Breast epithelium (tissue), 4 donors: ENCODE results near the gene CCDC92B. TPM values are rescaled to one million over a fixed set of nuclear protein-coding genes. Genes with fewer than 3 reads are reported as not detected.
A peak's percentile ranks its signal among the peaks of the same experiment; 100 is the strongest.

Source experiments
- DNase-seq, 2 donors: peaks; one replicate each; pipeline ENCODE4 v3.0.0-alpha.2; 2019; ENCODE audit warnings: low spot score in 2 of 2
- H3K27ac ChIP-seq, 2 donors: fragments of 200-600 bp; sonication (generic) in 1 of 2; one replicate each; pipeline ENCODE4 v1.5.1; 2016 to 2019; ENCODE audit warnings: mild to moderate bottlenecking in 1 of 2
- H3K27me3 ChIP-seq, 2 donors: fragments of 200-600 bp; sonication (generic) in 1 of 2; one replicate each; pipeline versions ENCODE4 v1.5.1 to v1.6.0; 2017 to 2019; ENCODE audit warnings: control low read depth in 1 of 2, mild to moderate bottlenecking in 1 of 2
- H3K36me3 ChIP-seq: fragments of 200-600 bp; one replicate; pipeline ENCODE4 v1.5.1; 2019
- H3K4me1 ChIP-seq, 2 donors: fragments of 200-600 bp; sonication (generic); one replicate each; pipeline ENCODE4 v1.5.1; 2016 to 2019; ENCODE audit warnings: control low read depth in 1 of 2
- H3K4me3 ChIP-seq, 3 donors: fragments of 200-600 bp; sonication (generic); 1 replicate in 2 of 3; 2 replicates in 1 of 3; pipeline ENCODE4 v1.5.1; 2016 to 2019; ENCODE audit warnings: mild to moderate bottlenecking in 3 of 3, moderate library complexity in 2 of 3
- H3K9me3 ChIP-seq, 2 donors: fragments of 200-600 bp; sonication (generic) in 1 of 2; one replicate each; pipeline ENCODE4 v1.5.1; 2016 to 2019; ENCODE audit warnings: control low read depth in 1 of 2
- CTCF ChIP-seq, 3 donors: fragments of 450-650 bp; IDR thresholded peaks; one replicate each; pipeline ENCODE4 v1.5.1; 2016 to 2017; ENCODE audit warnings: antibody characterized with exemption in 3 of 3, mild to moderate bottlenecking in 3 of 3, moderate library complexity in 3 of 3
- POLR2A ChIP-seq: fragments of 450-650 bp; IDR thresholded peaks from one replicate; pipeline ENCODE4 v1.6.1; 2016; ENCODE audit warnings: antibody characterized with exemption, mild to moderate bottlenecking, moderate library complexity
- POLR2AphosphoS5 ChIP-seq, 3 donors: sonication (generic); formaldehyde crosslinking; IDR thresholded peaks; one replicate each; pipeline ENCODE4 v1.6.1; 2017; ENCODE audit warnings: antibody characterized with exemption in 3 of 3
- intact Hi-C: fragments of 100-400 bp; cut with DNase I; formaldehyde crosslinking; loops from one replicate; pipeline ENCODE4 v1.15.1; 2023; ENCODE audit warnings: low total_unique reads
- total RNA-seq, 3 donors: library from RNA; depleted of rRNA; stranded (reverse); fragments of >200 nt; gene quantifications; one replicate each; pipeline ENCODE4 v1.1.0, GENCODE V29; 2016

Gene CCDC92B
- total RNA-seq, 3 donors from 2014 or later = 0.33 TPM; not detected in 2

- no peaks in the 10 kb centered on the region for H3K9me3 ChIP-seq
- H3K4me1 ChIP-seq = no peaks in the 10 kb centered on the region
- no peak overlapping the region for H3K4me3 ChIP-seq
- DNase-seq = no peak
- intact Hi-C loops = no loop called here
- peaks cover 0 to 4% of the 10 kb centered on the region in 2 donors for H3K27me3 ChIP-seq
- TF ChIP-seq POLR2AphosphoS5 (IDR thresholded peaks at IDR 0.05) = no peak
- TF ChIP-seq POLR2A = no peak
- no peak for TF ChIP-seq CTCF (IDR thresholded peaks at IDR 0.05)
- H3K36me3 ChIP-seq = no peaks in the 10 kb centered on the region
- H3K27ac ChIP-seq = no peak overlapping the region
Measured at GRCh38 chr17:2731807-2732206, 17.6 kb downstream of the CCDC92B start.

GRCh38 chr17:2730764-2731353, 18.6 kb downstream of the CCDC92B start:
- Histone ChIP-seq H3K9me3 (no peaks in the 10 kb centered on the region), H3K27ac (no peak overlapping the region), H3K27me3 (peaks cover 0 to 4% of the 10 kb centered on the region in 2 donors), H3K4me3 (no peak overlapping the region), H3K36me3 (no peaks in the 10 kb centered on the region), H3K4me1 (no peaks in the 10 kb centered on the region)
- intact Hi-C loops = no loop called here
- no peak for TF ChIP-seq CTCF (IDR thresholded peaks at IDR 0.05)
- no peak for TF ChIP-seq POLR2AphosphoS5 (IDR thresholded peaks at IDR 0.05)
- no peak for TF ChIP-seq POLR2A
- DNase-seq = no peak

GRCh38 chr17:2724784-2725164, 24.7 kb downstream of the CCDC92B start:
- no peaks in the 10 kb centered on the region for H3K36me3 ChIP-seq
- H3K4me1 ChIP-seq = no peaks in the 10 kb centered on the region
- peaks cover 0 to 4% of the 10 kb centered on the region in 2 donors for H3K27me3 ChIP-seq
- DNase-seq = no peak
- intact Hi-C loops = no loop called here
- peak overlapping the region; percentile 20 to 66 (median 47) for H3K4me3 ChIP-seq
- TF ChIP-seq CTCF (IDR thresholded peaks at IDR 0.05) (no peak), POLR2A (no peak), POLR2AphosphoS5 (IDR thresholded peaks at IDR 0.05) (no peak)
- H3K9me3 ChIP-seq = no peaks in the 10 kb centered on the region
- no peak overlapping the region for H3K27ac ChIP-seq

- DNase-seq = no peak
- Histone ChIP-seq H3K36me3 (no peaks in the 10 kb centered on the region), H3K4me3 (peak overlapping the region; percentile 30 to 66 (median 47)), H3K27ac (peak overlapping the region; percentile 5 to 38), H3K9me3 (no peaks in the 10 kb centered on the region), H3K27me3 (peaks cover 0 to 4% of the 10 kb centered on the region in 2 donors), H3K4me1 (no peaks in the 10 kb centered on the region)
- intact Hi-C loops = no loop called here
- no peak for TF ChIP-seq POLR2A
- TF ChIP-seq POLR2AphosphoS5 (IDR thresholded peaks at IDR 0.05) = no peak
Measured at GRCh38 chr17:2723997-2724783, 25.3 kb downstream of the CCDC92B start.

- no peaks in the 10 kb centered on the region for H3K4me1 ChIP-seq
- peaks cover 0 to 4% of the 10 kb centered on the region in 2 donors for H3K27me3 ChIP-seq
- H3K4me3 ChIP-seq = peak overlapping the region; percentile 30 to 66 (median 47)
- TF ChIP-seq POLR2AphosphoS5 (IDR thresholded peaks at IDR 0.05) (no peak), POLR2A (no peak), CTCF (IDR thresholded peaks at IDR 0.05) (no peak)
- no peak for DNase-seq
- intact Hi-C loops = no loop called here
- peak overlapping the region; percentile 5 to 38 for H3K27ac ChIP-seq
- H3K9me3 ChIP-seq = no peaks in the 10 kb centered on the region
- H3K36me3 ChIP-seq = no peaks in the 10 kb centered on the region
Measured at GRCh38 chr17:2723505-2723996, 25.9 kb downstream of the CCDC92B start.
